ENCODE results near the gene DNAAF3.

The DNAAF3 gene

GRCh38 chr19:55113570-55114039 is 52.8 kb downstream of the DNAAF3 start:
- H3K4me3 ChIP-seq (ENCODE audit: severe bottlenecking) = no peak overlapping the region
- no peak overlapping the region for H3K27ac ChIP-seq (ENCODE audit: poor library complexity, severe bottlenecking)
- no peaks in the 10 kb centered on the region for H3K36me3 ChIP-seq (ENCODE audit: low read depth)
- DNase-seq (ENCODE audit: low spot score) (no peak), ATAC-seq (ENCODE audit: low read depth) (no peak)
- no peaks in the 10 kb centered on the region for H3K9me3 ChIP-seq (ENCODE audit: severe bottlenecking)
- no peaks in the 10 kb centered on the region for H3K27me3 ChIP-seq (ENCODE audit: insufficient read depth, poor library complexity, severe bottlenecking)
- TF ChIP-seq CTCF (IDR thresholded peaks at IDR 0.05; ENCODE audit: poor library complexity, severe bottlenecking) = no peak
- H3K4me1 ChIP-seq (ENCODE audit: insufficient read depth, poor library complexity, severe bottlenecking) = peaks cover 10% of the 10 kb centered on the region

- no peak for ATAC-seq (ENCODE audit: low read depth)
- H3K4me1 ChIP-seq (ENCODE audit: insufficient read depth, poor library complexity, severe bottlenecking) = peaks cover 6% of the 10 kb centered on the region
- no peaks in the 10 kb centered on the region for H3K36me3 ChIP-seq (ENCODE audit: low read depth)
- no peak for TF ChIP-seq CTCF (IDR thresholded peaks at IDR 0.05; ENCODE audit: poor library complexity, severe bottlenecking)
- no peaks in the 10 kb centered on the region for H3K27me3 ChIP-seq (ENCODE audit: insufficient read depth, poor library complexity, severe bottlenecking)
- no peak for DNase-seq (ENCODE audit: low spot score)
- H3K9me3 ChIP-seq (ENCODE audit: severe bottlenecking) = no peaks in the 10 kb centered on the region
- H3K4me3 ChIP-seq (ENCODE audit: severe bottlenecking) = no peak overlapping the region
- no peak overlapping the region for H3K27ac ChIP-seq (ENCODE audit: poor library complexity, severe bottlenecking)
Measured at GRCh38 chr19:55112777-55113569, 53.4 kb downstream of the DNAAF3 start.

GRCh38 chr19:55112246-55112776 is 54.1 kb downstream of the DNAAF3 start:
- no peak overlapping the region for H3K27ac ChIP-seq (ENCODE audit: poor library complexity, severe bottlenecking)
- DNase-seq (ENCODE audit: low spot score) (no peak), ATAC-seq (ENCODE audit: low read depth) (no peak)
- H3K4me3 ChIP-seq (ENCODE audit: severe bottlenecking) = no peak overlapping the region
- H3K27me3 ChIP-seq (ENCODE audit: insufficient read depth, poor library complexity, severe bottlenecking) = no peaks in the 10 kb centered on the region
- H3K9me3 ChIP-seq (ENCODE audit: severe bottlenecking) = no peaks in the 10 kb centered on the region
- H3K36me3 ChIP-seq (ENCODE audit: low read depth) = no peaks in the 10 kb centered on the region
- TF ChIP-seq CTCF (IDR thresholded peaks at IDR 0.05; ENCODE audit: poor library complexity, severe bottlenecking) = no peak
- H3K4me1 ChIP-seq (ENCODE audit: insufficient read depth, poor library complexity, severe bottlenecking) = peaks cover 6% of the 10 kb centered on the region

GRCh38 chr19:55111238-55111831 is 55.1 kb downstream of the DNAAF3 start:
- Histone ChIP-seq H3K9me3 (ENCODE audit: severe bottlenecking) (no peaks in the 10 kb centered on the region), H3K27ac (ENCODE audit: poor library complexity, severe bottlenecking) (no peak overlapping the region), H3K36me3 (ENCODE audit: low read depth) (no peaks in the 10 kb centered on the region), H3K27me3 (ENCODE audit: insufficient read depth, poor library complexity, severe bottlenecking) (no peaks in the 10 kb centered on the region), H3K4me1 (ENCODE audit: insufficient read depth, poor library complexity, severe bottlenecking) (peaks cover 6% of the 10 kb centered on the region), H3K4me3 (ENCODE audit: severe bottlenecking) (no peak overlapping the region)
- ATAC-seq (ENCODE audit: low read depth) (no peak), DNase-seq (ENCODE audit: low spot score) (no peak)
- TF ChIP-seq CTCF (IDR thresholded peaks at IDR 0.05; ENCODE audit: poor library complexity, severe bottlenecking) = no peak
